ENCODE data around the gene PPIL1. TPM values are rescaled to one million over a fixed set of nuclear protein-coding genes. Genes with fewer than 3 reads are reported as not detected.

PPIL1 gene
- total RNA-seq, 1 donor from 2014 or later: 49.5 TPM

DNA sequence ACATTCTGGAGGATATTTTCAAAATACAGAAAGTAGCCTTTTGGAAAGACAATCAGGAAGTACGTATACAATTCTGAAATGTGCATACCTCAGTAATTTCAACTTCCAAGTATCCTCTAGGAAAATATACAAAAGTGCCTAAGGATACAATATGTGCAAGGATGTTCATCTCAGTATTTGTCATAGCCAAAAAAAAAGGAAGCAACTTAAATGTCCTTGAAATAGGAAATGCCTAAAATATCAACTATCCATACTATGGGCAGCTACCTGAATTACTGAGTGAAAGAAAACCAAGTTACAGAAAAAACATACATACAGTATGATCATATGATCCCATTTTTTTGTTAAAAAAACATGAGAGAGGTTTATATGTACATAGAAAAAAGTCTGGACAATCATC lies 1.5 kb downstream of the PPIL1 start:
- Histone ChIP-seq H3K27me3 (ENCODE audit: control insufficient read depth, insufficient read depth, low read length) (no peaks in the 10 kb centered on the region), H3K36me3 (ENCODE audit: control insufficient read depth, insufficient read depth, low read length) (no peaks in the 10 kb centered on the region), H3K4me3 (ENCODE audit: low read depth, low read length) (no peak overlapping the region)
- TF ChIP-seq, protein P1, sequence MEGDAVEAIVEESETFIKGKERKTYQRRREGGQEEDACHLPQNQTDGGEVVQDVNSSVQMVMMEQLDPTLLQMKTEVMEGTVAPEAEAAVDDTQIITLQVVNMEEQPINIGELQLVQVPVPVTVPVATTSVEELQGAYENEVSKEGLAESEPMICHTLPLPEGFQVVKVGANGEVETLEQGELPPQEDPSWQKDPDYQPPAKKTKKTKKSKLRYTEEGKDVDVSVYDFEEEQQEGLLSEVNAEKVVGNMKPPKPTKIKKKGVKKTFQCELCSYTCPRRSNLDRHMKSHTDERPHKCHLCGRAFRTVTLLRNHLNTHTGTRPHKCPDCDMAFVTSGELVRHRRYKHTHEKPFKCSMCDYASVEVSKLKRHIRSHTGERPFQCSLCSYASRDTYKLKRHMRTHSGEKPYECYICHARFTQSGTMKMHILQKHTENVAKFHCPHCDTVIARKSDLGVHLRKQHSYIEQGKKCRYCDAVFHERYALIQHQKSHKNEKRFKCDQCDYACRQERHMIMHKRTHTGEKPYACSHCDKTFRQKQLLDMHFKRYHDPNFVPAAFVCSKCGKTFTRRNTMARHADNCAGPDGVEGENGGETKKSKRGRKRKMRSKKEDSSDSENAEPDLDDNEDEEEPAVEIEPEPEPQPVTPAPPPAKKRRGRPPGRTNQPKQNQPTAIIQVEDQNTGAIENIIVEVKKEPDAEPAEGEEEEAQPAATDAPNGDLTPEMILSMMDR (IDR thresholded peaks at IDR 0.05; ENCODE audit: insufficient read depth, low read length, poor library complexity, severe bottlenecking): no peak
- no peak for DNase-seq (ENCODE audit: low read depth)

DNA sequence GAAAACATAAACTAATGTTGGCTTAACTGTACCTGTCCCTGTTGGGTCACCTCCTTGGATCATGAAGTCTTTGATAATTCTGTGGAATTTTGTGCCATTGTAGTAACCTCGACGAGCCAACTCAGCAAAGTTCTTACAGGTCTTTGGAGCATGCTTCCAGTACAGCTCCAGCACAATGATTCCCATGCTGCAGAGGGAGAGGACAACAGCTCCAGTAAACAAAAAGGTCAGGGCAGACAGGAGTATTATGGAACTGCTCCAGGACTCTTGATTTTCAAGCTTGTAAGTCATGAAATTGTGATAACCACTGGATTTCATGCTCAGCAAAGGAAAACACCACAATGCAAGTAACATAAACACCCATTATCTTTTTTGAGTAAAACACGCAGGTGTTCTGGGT lies 2.9 kb downstream of the PPIL1 start:
- Histone ChIP-seq H3K36me3 (ENCODE audit: control insufficient read depth, insufficient read depth, low read length) (no peaks in the 10 kb centered on the region), H3K4me3 (ENCODE audit: low read depth, low read length) (no peak overlapping the region), H3K27me3 (ENCODE audit: control insufficient read depth, insufficient read depth, low read length) (no peaks in the 10 kb centered on the region)
- TF ChIP-seq, protein P1 (IDR thresholded peaks at IDR 0.05; ENCODE audit: insufficient read depth, low read length, poor library complexity, severe bottlenecking): no peak
- DNase-seq (ENCODE audit: low read depth): no peak

DNA sequence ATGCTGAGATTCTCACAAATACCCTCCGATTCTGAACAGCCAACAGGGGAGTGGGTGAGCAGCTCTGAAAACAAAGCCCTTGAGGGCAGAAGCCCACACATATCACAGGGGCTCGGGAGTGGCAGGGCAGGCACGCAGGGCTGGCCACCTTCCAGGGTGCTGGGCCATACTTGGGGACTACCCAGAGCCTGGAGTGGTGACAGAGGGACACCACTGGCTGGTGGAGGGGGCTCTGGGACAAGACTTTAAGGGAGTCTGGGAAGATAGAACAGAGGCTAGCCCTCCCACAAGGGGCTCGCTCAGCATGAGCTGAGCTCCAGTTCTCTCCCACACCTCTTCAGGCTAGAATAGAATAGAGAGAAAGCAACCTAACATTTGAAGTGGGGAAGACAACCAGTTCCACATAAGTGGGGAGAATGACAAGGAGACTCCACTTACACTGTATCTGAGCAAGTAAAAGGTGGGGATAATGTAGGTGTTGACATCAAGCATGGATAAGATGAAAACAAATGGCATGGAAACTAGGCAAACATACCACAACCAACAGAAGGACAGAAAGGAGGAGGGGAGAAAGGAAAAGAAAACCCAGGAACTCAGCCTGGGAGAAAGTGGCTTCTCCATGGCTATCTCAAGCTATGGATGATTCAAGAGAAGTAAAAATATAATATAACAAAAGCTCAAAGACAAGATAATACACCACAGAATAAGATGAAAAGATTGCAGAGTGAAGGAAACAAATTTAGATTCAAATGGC lies 7.0 kb downstream of the PPIL1 start:
- DNase-seq (ENCODE audit: low read depth): no peak
- Histone ChIP-seq H3K36me3 (ENCODE audit: control insufficient read depth, insufficient read depth, low read length) (no peaks in the 10 kb centered on the region), H3K27me3 (ENCODE audit: control insufficient read depth, insufficient read depth, low read length) (no peaks in the 10 kb centered on the region), H3K4me3 (ENCODE audit: low read depth, low read length) (no peak overlapping the region)
- TF ChIP-seq, protein P1 (IDR thresholded peaks at IDR 0.05; ENCODE audit: insufficient read depth, low read length, poor library complexity, severe bottlenecking): no peak

DNA sequence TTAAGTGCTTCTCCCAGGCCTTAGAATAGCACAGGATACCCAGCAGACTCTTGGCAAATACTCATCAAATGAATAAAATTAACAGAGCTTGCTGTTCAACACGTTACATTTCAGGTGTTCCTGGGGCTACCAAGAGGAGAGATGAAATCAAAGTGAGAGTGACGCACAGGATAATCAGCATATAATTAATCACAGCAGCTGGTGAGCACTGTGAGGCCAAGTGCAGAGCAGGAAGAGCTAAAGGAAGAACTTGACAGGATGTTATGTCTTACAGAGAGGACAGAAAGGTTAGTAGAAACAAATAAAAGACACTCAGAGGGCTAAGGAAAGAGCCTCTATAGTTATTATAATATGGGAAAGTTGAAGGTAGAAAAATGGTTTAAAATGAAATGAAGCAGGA lies 8.8 kb downstream of the PPIL1 start:
- H3K36me3 ChIP-seq (ENCODE audit: control insufficient read depth, insufficient read depth, low read length): no peaks in the 10 kb centered on the region
- TF ChIP-seq, protein P1 (IDR thresholded peaks at IDR 0.05; ENCODE audit: insufficient read depth, low read length, poor library complexity, severe bottlenecking): no peak
- no peak for DNase-seq (ENCODE audit: low read depth)
- no peak overlapping the region for H3K4me3 ChIP-seq (ENCODE audit: low read depth, low read length)
- no peaks in the 10 kb centered on the region for H3K27me3 ChIP-seq (ENCODE audit: control insufficient read depth, insufficient read depth, low read length)

DNA sequence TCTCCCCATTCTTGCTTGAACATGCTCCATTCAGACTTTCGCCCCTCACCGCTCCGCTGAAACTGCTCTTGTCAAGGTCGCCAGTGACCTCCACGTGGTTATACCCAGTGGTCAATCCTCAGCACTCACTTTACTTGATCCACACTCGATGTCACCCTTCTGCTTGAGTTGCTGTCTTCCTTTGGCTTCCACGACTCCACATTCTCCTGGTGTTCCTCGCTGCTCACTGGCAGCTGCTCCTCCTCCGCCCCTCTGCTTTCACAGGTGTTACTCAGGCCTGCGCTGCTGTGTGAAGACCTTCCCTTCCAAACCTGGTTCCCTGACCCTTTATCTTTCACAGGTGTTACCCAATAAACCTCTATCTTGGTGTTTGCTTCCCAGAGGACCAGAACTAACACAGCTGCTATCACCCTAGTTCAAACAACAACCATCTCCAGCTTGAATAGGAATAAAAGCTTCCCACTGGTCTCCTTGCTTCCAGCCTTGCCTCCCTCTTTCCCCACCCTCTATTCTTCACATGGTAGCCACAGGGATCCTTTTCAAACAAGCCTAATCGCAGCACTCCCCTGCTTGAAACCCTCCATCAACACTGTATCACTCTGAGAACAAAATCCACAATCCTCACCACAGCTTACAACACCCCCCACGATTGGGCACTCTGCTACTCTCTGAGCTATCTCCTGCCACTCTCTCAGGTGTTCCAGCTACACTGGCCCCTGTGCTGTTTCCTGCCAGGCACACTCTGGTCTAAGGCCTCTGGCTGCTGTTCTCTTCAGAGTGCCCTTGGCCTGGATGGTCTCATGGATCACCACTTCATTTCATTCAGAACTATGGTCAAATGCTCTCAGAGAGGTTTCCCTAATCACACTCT lies 10.7 kb downstream of the PPIL1 start:
- no peaks in the 10 kb centered on the region for H3K27me3 ChIP-seq (ENCODE audit: control insufficient read depth, insufficient read depth, low read length)
- TF ChIP-seq, protein P1 (IDR thresholded peaks at IDR 0.05; ENCODE audit: insufficient read depth, low read length, poor library complexity, severe bottlenecking): no peak
- no peak overlapping the region for H3K4me3 ChIP-seq (ENCODE audit: low read depth, low read length)
- H3K36me3 ChIP-seq (ENCODE audit: control insufficient read depth, insufficient read depth, low read length): no peaks in the 10 kb centered on the region
- no peak for DNase-seq (ENCODE audit: low read depth)

All from kidney epithelial cell (primary cell).